ENCODE data around the gene MSI2. TPM values are rescaled to one million over a fixed set of nuclear protein-coding genes. Genes with fewer than 3 reads are reported as not detected.

MSI2 gene
- polyA plus RNA-seq, 12 donors: 24.1 to 40.3 (median 34.1) TPM; not detected in 1

- DNase-seq: no peak
Observed at GRCh38 chr17:57365420-57365819, 109.1 kb downstream of the MSI2 start.

DNA sequence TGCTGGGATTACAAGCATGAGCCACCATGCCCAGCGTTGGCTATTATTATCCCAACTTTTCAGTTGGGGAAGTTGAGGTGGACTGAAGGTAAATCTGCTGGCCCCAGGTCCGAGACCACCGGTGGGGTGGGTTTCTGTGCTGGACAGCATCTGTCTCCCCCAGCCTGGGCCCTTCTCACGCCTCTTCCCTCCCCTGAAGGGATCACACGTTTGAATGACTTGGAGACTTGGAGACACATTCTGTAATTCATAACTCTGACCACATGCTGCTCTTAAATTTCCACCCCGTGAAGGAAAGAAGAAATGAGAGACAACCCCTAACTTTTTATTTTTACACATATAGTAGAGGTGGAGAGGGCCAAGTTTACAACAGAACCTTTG is 109.8 kb downstream of the MSI2 start:
- DNase-seq: no peak

- no peak for DNase-seq
Observed at GRCh38 chr17:57366558-57367351, 110.4 kb downstream of the MSI2 start.

GRCh38 chr17:57368637-57369336 is 112.5 kb downstream of the MSI2 start:
- DNase-seq: no peak

- no peak for DNase-seq
Observed at GRCh38 chr17:57369509-57369945, 113.2 kb downstream of the MSI2 start.

GRCh38 chr17:57370037-57370581 is 113.8 kb downstream of the MSI2 start:
- no peak for DNase-seq

GRCh38 chr17:57370619-57371018 is 114.3 kb downstream of the MSI2 start:
- no peak for DNase-seq

DNA sequence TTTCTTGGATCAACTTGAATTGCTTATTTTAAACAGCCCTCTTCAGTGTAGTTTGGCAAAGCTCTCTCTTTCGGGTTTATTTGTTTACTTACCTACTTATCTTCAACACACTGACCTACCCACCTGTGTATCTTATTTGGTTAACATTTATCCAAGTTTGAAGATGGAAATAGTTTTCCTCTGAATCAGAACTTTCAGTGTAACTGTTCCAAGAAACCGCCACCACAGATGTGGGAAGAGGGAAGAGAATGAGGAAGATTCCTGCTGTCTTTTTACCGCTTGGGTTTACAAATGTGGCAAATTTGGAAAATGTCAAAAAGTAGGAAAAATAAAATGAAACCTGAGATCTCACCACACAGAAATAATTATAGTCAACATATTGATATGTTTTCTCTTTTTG is 115.8 kb downstream of the MSI2 start:
- no peak for DNase-seq

GRCh38 chr17:57373048-57373447 is 116.7 kb downstream of the MSI2 start:
- DNase-seq: no peak

GRCh38 chr17:57373756-57374155 is 117.4 kb downstream of the MSI2 start:
- no peak for DNase-seq

- DNase-seq: no peak
Observed at GRCh38 chr17:57375040-57375769, 118.9 kb downstream of the MSI2 start.

- DNase-seq: no peak
Observed at GRCh38 chr17:57375770-57376225, 119.5 kb downstream of the MSI2 start.

DNA sequence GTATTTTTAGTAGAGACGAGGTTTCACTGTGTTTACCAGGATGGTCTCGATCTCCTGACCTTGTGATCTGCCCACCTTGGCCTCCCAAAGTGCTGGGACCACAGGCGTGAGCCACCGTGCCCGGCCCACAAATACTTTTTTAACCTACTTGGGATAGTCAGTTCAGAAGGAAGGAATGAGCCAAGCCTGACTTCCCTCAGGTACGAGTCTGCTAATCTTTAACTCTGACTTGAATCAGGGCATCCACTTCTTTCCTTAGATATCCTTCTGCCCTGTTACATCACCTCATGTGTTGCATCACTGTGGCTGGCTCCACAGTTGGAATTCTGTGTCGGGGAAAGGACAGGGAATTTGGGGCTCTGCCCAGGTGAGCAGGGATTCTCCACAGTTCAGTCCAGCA is 120.8 kb downstream of the MSI2 start:
- DNase-seq: no peak

DNA sequence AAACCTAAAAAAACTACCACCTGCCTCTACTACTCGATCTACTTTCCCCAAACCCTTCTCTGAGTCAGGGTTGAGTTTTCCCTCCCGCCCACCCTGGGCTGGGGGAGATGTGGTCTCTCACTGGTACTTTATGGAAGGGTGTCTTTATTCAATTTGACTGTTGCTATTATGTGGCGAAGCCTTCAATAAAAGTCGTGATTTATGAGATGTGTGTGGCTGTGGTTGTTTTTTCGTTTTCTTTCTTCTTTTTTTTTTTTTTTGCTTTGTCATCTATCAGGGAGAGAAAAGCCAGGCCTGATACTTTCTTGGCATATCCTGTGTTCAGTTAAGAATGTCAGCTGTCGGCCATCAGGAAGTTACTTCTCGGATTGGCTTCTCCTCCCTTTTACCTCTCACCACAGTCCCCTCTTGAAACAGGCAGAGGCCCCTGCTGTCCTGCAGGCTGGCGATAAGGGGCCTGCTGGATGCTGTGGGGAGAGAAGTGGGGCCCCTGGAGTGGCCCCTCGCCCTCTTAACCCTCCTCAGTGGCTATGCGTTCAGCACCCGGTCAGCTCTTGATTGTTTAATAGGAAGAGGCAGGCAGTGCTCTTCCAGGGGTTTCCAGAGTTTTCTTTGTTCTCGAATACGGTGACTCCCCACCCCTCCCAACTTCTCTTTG is 123.0 kb downstream of the MSI2 start:
- DNase-seq: no peak

GRCh38 chr17:57379895-57380434 is 123.6 kb downstream of the MSI2 start:
- no peak for DNase-seq

DNA sequence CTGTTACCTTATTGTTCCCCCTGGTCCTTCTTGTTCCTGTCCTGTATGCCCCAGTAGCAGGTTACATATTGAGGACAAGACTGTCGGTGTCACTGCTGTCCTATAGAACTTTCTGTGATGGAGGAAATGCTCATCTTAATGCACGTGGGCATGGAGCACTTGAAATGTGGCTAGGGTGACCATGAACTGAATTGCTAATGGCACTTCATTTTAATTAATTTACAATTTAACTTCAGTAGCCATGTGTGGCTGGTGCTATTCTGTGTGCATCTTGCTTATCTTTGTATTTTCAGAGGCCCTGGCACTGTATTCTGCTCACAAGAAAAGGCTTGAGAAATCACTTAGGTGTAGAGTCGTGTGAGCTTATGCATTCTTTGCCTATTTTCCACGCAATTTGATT is 125.2 kb downstream of the MSI2 start:
- DNase-seq: no peak

DNA sequence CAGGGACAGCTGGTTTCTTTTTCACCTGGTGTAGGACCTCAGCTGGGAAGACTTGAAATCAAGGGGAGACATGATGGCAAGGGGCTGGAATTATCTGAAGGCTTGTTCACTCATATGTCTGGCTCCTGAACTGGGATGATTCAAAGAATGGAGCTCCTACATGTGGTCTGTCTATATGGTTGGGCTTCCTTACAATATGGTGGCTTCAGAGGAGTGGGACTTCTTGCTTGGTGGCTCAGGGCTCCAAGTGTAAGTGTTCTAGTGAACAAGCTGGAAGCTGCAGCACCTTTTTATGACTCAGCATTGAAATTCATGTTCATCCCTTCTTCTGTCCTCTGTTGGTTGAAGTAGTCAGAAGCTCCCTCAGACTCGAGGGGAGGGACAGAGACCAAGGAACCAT is 127.9 kb downstream of the MSI2 start:
- no peak for DNase-seq

DNA sequence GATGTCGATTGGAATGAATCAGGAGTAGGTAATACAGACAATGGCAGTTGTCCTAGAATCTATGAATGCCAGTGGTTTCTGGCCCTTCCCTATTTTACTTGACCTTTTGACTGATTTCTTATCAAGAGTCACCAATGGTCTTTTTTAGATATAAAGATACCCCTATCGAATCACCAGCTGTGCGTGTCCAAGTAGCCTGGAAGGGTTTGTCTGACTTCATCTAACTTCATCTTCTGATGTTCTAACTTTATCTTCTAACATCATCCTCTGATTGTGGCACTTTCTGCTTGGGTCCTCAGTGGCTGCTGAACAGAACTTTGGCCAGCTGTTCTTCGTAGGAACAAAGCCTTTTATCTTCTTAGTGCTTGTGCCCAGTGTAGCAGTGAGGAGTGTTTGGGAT is 129.7 kb downstream of the MSI2 start:
- no peak for DNase-seq

- DNase-seq: no peak
Observed at GRCh38 chr17:57387575-57387974, 131.3 kb downstream of the MSI2 start.

DNA sequence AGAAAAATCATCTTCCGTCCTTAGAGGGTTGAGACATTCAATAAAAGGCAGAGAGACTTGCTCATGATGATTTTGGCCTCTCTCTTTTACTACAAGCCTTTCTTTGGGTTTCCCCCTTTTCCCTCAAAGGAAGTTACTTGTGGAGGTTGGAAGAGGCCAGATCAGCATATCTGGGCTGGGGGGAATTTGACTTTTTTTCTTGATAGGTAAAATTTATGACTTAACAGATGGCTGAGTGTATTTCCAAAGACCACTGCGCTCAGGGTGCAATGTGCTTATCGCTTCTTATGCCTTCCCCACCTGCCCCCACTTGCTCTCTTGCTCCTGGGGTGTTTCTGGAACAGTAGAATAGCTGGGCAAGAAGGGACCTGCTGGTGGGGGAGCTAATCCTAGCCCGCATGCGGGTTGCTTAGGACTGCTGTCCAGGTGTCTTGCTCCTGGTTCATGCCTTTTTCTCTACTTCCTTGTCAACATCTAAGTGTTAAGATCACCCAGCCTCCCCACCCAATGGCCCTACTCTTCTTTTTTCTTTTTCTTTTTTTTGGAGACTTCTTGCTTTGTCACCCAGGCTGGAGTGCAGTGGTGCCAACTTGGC is 131.9 kb downstream of the MSI2 start:
- DNase-seq: no peak

- DNase-seq: no peak
Observed at GRCh38 chr17:57389473-57389872, 133.2 kb downstream of the MSI2 start.

Data from muscle of arm (tissue), 12 donors.